HK-2 (cell line): ENCODE data around the gene TMEM181.
A peak's percentile ranks its signal among the peaks of the same experiment; 100 is the strongest.
"Not testable (repeated sequence)": the region's sequence is repeated elsewhere in the genome, so short reads cannot be mapped to it uniquely, and the experiment has no call there.

Experiments
- DNase-seq: peaks from one replicate; pipeline ENCODE4 v3.0.0-alpha.2; 2018; ENCODE audit not compliant: unreplicated experiment

The TMEM181 gene

GRCh38 chr6:158536891-158537798 is 22.7 kb upstream of the TMEM181 start:
- peak; percentile 28 for DNase-seq

DNA sequence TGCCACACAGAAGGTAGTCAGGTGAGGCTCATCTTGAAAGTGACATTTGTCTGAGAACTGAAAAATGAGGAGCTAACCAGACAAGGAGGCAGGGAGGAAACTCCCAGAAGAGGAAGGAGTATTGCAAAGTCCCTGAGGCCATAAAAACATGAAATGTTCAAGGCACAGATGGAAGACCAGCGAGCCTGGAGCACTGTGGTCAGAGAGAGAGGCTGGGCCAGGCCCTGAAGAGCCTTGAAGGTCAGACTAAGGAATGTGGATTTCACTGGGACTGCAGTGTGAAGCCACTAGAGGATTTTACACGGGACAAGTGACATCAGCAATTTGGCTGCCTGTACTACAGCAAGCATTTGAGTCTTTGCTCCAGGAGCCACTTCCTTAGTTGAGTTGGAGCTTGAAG is 21.1 kb upstream of the TMEM181 start:
- no peak for DNase-seq

DNA sequence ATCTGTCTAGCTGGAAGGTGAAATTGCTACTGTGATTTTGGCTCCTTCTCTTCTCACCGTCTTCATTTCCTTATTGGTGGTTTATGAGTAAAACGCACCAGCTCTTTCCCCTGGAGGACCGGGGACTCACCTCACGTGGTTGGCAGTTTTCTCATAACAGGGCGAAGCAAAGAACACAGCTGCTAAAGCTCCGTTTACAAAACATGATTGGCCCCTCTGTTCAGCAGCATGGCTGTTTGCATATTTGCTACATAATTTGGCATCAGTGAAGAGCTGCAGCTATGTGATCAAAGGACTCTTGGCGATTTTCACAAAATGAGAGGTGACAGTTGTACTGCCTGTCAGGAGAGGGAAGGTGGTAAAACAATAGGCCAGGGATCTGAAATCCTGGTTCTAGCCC is 20.5 kb upstream of the TMEM181 start:
- no peak for DNase-seq

- DNase-seq = no peak
These were observed 20.0 kb upstream of the TMEM181 start for GRCh38 chr6:158539881-158540280.

DNA sequence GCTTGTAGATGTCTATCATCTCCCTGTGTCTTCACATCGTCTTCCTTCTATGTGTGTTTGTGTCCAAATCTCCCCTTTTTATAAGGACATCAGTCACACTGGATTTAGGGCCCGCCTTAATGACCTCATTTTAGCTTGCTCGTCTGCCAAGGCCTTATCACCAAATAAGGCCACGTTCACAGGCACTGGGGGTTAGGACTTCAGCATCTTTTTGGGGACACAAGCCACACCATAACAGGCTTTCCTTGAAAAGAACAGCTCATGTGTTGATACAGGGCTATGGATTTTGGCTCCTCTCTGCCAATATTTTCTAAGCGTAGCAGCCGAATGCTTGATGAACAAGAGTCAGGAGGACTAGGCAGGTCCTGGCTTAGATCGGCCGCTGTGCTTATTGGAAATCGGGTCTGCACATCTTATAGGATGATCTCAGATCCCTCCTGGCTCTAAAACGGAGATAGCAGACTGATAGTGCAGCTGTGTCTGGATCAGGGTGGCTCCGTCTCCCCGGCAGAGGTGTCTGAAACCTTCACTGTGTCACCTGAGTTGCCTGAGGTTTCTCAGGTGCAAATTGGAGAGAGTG is 16.2 kb upstream of the TMEM181 start:
- DNase-seq = no peak

GRCh38 chr6:158544428-158544827 is 15.5 kb upstream of the TMEM181 start:
- DNase-seq = no peak

GRCh38 chr6:158545043-158545966 is 14.6 kb upstream of the TMEM181 start:
- no peak for DNase-seq

- DNase-seq = no peak
These were observed 11.3 kb upstream of the TMEM181 start for GRCh38 chr6:158548418-158549161.

GRCh38 chr6:158552055-158552795 is 7.7 kb upstream of the TMEM181 start:
- DNase-seq = no peak

- no peak for DNase-seq
These were observed 7.1 kb upstream of the TMEM181 start for GRCh38 chr6:158552796-158553138.

- DNase-seq = no peak
These were observed 5.1 kb upstream of the TMEM181 start for GRCh38 chr6:158554611-158555361.

- DNase-seq = no peak
These were observed 3.8 kb upstream of the TMEM181 start for GRCh38 chr6:158556113-158556512.

DNA sequence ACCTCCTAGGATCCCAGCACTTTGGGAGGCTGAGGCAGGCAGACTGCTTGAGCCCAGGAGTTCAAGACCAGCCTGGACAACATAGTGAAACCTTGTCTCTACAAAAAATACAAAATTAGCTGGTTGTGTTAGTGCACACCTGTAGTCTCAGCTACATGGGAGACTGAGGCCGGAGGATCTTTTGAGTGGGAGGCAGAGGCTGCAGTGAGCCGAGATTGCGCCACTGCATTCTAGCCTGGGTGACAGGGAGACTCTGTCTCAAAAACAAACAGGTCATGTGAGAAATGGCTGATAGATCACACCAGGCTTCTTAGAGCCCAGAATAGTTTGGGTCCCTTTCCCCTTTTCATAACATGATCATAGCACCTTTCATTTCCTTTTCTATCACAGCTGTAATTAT is 2.8 kb upstream of the TMEM181 start:
- DNase-seq = not testable (repeated sequence)

DNA sequence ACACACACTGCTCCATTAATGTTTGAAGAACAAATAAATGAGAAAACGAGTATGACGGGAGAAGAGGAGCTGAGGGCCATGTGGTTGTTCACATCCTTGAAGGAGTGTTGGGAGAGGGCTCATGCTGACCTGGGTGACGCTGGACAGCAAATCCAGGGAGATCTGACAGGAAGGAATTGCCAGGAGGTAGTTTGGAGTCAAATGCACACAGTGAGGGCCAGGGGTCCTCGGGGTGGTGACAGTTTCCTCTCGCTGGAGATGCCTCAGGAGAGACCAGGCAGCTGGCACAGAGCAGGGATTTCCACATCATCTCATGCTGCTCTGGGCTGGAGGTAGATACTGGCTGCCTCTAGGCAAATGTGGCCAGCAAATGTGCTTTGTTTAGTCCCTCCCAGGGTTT is 2.0 kb upstream of the TMEM181 start:
- DNase-seq = no peak

- no peak for DNase-seq
These were observed 1.2 kb upstream of the TMEM181 start for GRCh38 chr6:158558415-158559306.

GRCh38 chr6:158559338-158559894 is 475 bp upstream of the TMEM181 start:
- DNase-seq = no peak

DNA sequence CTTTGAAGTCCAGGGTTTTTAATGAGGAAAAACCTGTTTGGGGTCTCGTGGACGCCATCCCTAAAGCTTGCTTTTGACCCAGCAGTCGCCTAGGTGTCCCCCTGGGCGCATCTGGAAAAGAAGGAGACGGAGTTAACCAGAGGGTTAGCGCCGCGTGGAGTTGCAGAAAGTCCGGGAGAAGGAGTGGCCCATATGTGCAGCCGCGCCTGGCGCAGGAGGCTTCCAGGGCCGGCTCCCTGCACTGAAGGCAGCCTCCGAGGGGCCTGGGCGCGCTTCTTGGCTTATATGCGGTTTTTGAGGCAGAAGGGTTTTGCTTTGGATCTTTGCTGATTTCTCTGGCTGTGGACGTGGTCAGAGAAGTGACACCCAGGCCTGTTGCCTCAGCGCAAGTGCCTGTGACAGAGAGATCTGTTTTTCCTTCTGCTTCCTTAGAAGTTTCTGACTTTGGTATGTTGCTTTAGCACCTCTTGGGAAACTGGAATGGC is 987 bp downstream of the TMEM181 start:
- peak; percentile 45 for DNase-seq

- DNase-seq = no peak
These were observed 1.5 kb downstream of the TMEM181 start for GRCh38 chr6:158561321-158561884.
